WI38 (cell line): ENCODE results near the gene LETM1.

ENCODE experiments used
- H3K4me3 ChIP-seq: 2 replicates; pipeline ENCODE4 v1.5.1; 2011; ENCODE audit warnings: low read depth, mild to moderate bottlenecking, control low read depth, low read length
- TF ChIP-seq, protein P1 (sequence below): IDR thresholded peaks from 2 replicates; pipeline ENCODE4 v1.5.1; 2012; ENCODE audit warnings: low read depth, mild to moderate bottlenecking, control low read depth, low read length

The LETM1 gene

DNA sequence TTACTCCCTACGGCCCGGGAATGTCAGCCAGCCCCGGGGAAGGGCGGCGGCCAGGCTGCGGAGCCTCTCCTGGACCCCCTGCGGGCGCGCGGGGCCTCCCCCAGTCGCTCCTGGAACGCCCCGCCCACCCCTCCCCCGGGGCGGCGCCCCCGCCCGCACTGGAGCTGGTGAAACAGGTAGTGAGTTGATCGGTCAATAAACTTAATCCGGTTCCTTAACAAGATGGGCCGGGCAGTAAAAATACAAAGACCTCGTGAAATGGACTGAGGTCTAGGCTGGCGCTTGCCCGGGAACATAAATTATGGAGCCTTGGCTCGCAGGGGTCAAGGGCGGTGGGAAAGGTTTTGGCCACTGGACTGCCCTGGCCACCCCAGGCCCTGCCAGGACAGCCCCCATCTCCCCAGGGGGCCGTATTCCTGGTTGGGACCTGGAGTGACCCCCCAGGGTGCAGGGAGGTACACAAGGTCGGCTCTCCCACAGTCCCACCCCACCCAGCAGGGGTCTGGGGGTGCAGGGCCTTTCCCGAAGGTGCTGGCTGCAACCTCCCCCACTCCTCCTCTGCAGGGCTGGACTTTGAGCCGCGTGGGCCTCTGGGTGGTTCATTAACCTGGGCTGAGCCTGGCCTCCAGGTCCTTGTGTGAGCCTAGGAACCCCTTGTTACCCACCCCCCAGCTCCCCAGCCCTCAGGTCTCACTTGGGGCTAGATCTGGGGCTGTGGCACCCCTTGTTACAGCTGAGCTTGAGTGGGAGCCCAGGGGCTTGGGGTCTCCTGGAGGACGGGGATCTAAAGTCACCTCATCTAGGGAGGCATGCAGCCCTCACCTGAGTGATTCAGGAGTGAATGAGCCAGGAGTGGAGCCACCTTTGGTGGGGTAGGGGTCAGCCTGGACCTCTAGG, 60.4 kb downstream of the LETM1 start:
- TF ChIP-seq, protein P1, sequence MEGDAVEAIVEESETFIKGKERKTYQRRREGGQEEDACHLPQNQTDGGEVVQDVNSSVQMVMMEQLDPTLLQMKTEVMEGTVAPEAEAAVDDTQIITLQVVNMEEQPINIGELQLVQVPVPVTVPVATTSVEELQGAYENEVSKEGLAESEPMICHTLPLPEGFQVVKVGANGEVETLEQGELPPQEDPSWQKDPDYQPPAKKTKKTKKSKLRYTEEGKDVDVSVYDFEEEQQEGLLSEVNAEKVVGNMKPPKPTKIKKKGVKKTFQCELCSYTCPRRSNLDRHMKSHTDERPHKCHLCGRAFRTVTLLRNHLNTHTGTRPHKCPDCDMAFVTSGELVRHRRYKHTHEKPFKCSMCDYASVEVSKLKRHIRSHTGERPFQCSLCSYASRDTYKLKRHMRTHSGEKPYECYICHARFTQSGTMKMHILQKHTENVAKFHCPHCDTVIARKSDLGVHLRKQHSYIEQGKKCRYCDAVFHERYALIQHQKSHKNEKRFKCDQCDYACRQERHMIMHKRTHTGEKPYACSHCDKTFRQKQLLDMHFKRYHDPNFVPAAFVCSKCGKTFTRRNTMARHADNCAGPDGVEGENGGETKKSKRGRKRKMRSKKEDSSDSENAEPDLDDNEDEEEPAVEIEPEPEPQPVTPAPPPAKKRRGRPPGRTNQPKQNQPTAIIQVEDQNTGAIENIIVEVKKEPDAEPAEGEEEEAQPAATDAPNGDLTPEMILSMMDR, result no peak
- no peak overlapping the region for H3K4me3 ChIP-seq

DNA sequence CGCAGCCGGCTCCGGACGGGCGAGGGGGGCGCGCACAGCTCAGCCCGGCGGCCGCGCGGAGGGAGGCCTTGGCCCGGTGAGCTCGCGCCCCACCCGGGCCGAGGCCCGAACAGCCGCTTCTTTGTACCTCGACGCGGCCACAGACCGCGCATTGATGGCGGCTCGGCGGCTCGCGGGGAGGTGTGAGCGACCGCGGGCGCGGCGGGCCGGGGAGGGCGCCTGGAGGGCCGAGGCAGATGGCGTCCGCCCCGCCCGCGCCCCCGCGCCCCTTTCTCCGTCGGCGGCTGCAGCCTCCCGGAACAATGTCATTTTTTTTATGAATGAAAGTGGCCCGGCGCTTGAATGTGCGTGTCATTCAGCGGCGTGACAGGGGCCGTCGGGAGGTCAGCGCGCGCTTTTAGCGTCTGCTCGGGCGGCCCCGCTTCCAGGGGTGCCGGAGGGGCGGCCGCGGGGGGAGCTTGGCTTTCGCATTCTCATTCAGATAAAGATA, 61.1 kb downstream of the LETM1 start:
- TF ChIP-seq, protein P1, result no peak
- no peak overlapping the region for H3K4me3 ChIP-seq

DNA sequence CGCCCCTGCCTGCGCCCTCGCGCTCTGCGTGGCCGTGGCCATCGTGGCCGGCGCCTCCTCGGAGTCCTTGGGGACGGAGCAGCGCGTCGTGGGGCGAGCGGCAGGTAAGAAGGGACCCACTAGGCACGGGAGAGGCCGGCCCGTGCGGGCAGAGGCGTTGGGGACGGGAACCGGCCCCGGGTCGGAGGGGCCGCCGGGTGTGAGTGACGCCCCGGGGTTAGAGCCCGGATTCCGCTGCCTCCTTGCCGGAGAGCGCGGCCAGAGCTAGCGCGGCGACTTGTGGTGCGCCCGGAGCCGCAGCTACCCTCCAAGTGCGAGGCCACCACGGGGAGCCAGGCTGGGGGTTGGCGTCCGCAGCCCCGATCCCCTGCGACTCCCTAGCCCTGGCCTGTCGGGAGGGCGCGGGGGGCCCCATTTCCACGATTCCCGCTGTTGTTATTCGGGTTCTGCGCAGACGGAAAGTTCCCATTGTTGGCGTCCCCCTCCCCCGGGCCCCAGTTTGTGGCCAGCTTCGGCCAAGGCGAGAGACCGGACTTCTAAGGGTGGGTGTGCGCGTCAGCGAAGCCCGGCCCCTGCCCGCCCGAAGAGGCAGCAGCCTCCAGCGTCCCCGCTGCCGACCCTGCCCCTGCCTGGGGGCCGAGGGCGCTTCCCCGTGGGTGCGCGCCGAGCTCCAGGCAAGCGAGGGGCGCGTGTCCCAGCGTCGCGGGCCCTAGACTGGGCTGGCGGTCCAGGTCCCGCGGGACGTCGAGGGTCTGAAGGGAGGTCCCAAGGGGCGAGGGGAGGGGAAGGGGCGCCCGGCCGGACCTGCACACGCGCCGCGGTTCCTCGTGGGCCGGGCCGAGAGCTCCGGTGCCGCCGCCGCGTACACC, 61.8 kb downstream of the LETM1 start:
- TF ChIP-seq, protein P1, result no peak
- H3K4me3 ChIP-seq, result peak overlapping the region; percentile 40

DNA sequence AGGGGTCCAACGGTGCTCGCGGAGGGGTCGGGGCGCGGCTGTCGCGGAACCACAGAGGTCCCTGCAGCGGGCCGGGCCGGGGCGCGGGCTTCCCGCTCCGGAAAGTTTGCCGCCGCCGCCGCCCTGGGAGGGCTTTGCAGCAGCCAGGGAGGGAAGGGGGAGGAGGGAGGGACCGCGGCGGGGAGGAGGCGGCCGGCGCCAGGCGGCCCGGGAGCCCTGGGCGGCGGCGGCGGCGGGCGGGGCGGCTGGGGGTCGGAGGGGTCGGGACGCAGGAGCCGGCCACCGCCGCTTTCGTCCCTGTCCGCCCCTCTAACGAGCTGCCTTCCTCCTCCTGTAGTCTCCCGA, 62.5 kb downstream of the LETM1 start:
- TF ChIP-seq, protein P1, result no peak
- H3K4me3 ChIP-seq, result peak overlapping the region; percentile 38

DNA sequence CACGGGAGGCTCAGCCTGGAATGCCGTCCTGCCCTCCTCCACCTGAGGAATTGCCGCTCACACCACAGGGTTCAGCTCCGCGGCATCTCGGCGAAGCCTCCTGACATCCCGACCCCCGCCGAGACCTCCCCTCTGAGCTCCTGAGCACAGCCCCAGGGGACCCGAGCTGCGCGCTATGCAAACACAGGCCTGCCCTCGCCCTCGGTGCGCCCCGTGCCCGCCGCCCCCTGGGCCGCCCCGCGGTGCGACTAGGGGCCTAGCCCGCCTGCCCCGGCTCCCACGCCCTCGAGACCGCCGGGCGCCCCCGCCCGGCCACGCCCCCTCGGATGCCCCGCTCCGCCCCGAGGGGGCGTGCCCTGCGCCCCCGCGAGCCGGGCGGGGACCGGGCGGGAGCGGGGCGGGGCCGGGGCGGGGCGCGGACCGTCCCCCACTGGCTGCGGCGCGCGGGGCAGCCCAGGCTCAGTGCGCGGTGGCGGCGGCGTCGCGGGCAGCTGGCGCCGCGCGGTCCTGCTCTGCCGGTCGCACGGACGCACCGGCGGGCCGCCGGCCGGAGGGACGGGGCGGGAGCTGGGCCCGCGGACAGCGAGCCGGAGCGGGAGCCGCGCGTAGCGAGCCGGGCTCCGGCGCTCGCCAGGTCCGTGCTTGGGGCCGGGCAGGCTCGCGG, 63.0 kb downstream of the LETM1 start, which contains the start of gene FGFR3:
TSS of gene FGFR3 (plus strand) at position 462 of the 664 bp plus-strand sequence. CDS start 642 bp downstream, outside the sequence.
- TF ChIP-seq, protein P1, result no peak
- H3K4me3 ChIP-seq, result peak within 1 kb of the TSS; percentile 40

DNA sequence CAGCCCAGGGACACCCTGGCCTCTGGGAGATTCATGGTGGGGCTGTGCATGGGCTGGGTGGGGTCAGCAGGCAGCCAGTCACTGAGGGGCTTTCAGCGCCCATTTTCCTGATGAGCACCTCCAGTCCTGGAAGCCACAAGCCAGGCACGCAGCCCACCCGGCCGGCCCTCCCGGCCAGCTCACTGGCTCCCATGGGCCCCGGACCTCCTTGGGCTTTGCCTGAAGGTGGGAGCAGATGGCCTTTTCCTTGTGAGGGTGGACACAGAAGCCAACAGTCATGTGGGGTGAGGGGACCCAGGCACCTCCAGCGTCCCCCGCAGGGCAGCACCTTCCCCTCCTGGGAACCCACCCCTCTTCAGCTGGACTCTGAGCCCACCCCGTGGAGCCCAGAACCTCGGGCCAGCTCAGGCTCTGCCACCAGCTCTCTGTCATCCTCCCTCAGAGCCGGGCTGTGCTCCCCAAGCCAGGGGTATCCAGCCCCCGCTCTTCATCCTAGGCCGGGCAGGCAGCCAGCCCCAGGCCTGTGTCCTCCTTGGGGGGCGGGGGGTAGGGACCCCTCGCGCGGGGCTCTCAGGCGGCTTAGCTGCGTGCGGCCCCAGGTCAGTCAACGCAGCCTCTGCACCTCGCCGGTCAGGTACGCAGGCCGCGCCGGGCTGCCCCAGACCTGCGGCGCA, 63.7 kb downstream of the LETM1 start:
- H3K4me3 ChIP-seq, result no peak overlapping the region
- TF ChIP-seq, protein P1, result no peak
